Measurements from ENCODE around the gene TSPAN15.
A peak's percentile ranks its signal among the peaks of the same experiment; 100 is the strongest.

TSPAN15 gene

DNA sequence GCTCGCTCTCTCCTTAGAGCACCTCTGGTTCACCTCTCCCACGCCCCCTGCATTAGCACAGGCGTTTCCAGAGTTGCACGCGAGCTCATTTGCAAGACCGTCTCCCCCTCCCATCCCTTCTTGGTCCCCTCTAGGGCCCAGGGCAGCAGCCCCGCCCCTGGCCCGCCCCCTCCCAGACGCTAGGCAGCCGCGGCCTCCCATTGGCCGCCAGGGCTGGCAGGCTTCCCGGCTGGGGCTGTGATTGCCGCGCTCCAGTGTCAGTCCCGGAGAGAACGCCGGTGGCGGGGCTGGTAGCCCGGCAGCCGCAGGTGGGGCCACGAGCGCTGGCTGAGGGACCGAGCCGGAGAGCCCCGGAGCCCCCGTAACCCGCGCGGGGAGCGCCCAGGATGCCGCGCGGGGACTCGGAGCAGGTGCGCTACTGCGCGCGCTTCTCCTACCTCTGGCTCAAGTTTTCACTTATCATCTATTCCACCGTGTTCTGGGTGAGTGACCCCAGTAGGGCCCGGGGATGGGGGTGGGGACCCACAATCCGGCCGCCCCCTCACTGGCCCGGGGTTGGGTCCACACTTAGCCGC is at the start of gene TSPAN15:
TSS of gene TSPAN15 (plus strand) at position 257 of the 575 bp plus-strand sequence. CDS start at position 387, 130 bp downstream.
- DNase-seq (ENCODE audit: insufficient read length, low spot score) = peak; percentile 88
- peak; percentile 28 for FAIRE-seq

DNA sequence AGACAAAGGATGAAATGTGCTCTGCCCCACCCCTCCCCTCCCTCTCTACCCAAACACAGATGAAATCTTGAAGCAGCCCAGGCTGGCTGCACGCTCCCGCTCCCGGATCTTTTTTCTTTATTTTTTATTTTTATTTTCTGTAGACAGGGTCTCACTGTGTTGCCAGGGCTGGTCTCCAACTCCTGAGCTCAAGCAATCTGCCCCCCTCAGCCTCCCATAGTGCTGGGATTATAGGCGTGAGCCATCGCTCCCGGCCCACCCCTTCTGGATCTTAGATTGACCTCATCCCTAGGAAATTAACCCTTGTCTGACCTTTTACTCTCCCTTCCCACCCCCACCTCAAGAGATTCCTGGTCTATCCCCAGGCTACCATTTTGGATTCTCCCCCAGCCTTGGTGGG is 48.9 kb upstream of the TSPAN15 start:
- no peak for FAIRE-seq
- DNase-seq (ENCODE audit: insufficient read length, low spot score) = no peak

DNA sequence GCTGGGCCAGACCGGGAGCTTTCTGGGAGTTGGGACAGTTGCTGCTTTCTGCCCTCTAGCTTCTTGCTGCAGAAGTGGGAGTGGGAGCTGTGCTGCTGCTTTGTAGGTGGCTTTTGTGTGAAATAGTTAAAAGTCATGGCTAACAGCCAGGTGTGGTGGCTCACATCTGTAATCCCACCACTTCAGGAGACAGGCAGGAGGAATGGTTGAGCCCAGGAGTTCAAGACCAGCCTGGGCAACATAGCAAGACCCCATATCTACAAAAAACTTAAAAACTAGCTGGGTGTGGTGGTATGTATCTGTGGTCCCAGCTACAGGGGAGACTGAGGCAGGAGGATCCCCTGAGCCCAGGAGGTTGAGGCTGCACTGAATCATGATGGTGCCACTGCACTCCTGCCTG is 48.2 kb upstream of the TSPAN15 start:
- DNase-seq (ENCODE audit: insufficient read length, low spot score) = no peak
- FAIRE-seq = no peak

DNA sequence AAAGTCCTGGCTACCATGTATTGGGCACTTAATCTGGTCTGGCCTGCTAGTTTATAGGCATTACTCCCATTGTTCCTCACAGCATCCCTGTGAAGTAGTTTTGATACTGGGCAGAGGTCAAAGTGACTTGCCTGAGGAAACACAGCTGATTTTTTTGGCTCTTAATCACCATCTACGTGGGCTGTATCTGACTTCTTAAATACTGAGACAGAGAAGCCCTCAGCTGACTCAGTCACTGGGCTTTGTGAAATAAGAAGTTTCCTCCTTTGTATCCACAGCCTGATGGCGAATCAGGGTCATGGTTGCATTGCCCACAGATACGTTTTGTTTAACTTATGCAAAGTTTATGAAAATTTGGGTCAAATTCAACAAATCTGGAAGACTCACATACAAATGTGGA is 47.7 kb upstream of the TSPAN15 start:
- DNase-seq (ENCODE audit: insufficient read length, low spot score) = no peak
- no peak for FAIRE-seq

DNA sequence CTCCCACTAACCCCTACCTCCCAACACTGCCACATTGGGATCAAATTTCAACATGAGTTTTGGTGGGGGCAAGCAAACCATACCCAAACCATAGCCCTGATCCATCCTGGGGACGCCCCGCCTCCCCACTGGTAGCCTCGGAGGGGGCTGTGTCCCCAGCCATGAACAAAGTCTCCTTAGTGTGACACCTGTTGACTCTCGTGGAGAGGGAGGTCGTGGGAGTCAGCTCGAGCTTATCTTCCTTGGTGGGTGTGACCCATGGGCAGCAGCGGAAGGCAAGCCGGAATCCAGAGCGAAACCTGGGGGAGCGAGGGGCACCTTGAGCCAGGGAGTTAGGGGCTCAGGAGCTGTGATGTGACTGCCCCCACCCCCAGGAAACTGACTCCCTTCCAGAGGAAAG is 46.5 kb upstream of the TSPAN15 start:
- FAIRE-seq = no peak
- DNase-seq (ENCODE audit: insufficient read length, low spot score) = no peak

DNA sequence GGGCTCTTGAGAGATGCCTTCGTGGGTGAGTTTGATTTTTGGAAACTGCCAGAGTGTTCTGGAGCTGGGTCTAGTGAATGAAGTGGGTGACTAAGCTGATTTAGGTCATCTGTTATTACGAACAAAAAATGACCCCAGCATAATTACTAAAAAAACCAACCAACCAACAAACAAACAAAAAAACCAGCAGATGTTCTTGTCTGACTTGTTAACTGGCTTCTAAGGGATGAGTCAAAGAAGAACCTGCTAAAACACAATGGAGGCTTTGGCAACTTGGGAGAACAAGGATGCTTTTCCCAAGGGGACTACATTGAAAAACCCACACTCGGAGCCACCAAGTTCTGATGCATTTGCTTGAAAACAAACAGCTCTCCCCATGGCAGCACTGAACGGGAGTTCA is 46.0 kb upstream of the TSPAN15 start:
- DNase-seq (ENCODE audit: insufficient read length, low spot score) (no peak), FAIRE-seq (no peak)

DNA sequence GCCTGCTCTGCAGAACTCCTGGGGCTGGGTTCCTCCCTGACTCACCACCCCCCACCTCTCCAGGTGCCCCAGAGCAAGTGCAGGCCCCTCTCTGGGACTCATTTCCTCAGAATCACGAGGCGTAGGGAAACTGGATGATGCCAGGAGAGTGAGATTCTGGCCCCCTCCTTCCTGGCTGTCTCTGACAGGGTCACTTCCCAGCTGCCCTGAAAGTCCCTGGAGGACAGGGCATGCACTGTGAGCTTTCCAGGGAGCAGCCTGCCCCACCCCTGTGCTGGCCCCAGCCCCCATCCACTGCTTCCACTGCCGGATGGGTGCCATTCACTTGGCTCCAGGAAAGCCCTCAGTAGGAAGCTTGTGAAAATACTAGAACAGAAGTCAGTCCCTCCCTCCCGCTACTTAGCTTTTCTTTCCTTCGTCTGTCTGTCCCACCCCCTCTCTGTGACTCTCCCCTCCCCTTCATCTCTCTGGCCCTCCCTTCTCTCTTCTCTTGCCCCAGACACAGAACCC is 44.9 kb upstream of the TSPAN15 start:
- FAIRE-seq (no peak), DNase-seq (ENCODE audit: insufficient read length, low spot score) (no peak)

DNA sequence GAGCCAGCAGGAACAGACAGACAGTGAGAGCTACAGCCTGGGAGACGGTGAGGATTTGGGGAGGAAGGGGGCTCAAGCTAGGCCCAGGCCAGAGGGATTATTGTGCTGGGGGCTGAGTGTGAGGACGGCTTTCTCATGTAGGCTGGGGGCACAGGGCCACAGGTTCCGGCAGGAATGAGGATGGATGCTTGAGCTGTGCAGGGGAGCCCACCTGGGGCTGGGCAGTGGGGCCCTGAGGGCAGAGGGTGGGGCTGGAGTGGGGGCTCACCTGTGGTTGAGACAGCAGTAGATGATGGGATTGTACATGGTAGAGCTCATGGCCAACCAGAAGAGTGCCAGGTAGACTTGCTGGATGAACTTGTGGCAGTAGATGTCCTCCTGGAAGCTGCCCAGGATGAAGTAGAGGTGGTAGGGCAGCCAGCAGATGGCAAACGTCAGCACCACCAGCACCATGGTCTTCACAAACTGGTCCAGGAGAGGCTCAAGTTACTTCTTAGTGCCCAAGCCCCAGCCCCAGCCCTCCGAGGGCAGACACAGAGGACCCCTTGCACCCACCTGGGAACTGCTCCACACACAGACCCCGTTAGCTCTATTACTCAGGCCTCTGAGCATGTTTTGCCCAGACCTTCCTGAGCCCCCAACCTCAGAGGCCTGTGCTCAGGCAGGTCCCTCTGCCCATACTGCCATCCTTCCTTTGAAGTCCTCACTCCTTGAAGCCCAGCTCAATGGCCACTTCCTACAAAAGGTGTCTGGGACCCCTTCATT is 44.3 kb upstream of the TSPAN15 start:
- FAIRE-seq (no peak), DNase-seq (ENCODE audit: insufficient read length, low spot score) (no peak)

DNA sequence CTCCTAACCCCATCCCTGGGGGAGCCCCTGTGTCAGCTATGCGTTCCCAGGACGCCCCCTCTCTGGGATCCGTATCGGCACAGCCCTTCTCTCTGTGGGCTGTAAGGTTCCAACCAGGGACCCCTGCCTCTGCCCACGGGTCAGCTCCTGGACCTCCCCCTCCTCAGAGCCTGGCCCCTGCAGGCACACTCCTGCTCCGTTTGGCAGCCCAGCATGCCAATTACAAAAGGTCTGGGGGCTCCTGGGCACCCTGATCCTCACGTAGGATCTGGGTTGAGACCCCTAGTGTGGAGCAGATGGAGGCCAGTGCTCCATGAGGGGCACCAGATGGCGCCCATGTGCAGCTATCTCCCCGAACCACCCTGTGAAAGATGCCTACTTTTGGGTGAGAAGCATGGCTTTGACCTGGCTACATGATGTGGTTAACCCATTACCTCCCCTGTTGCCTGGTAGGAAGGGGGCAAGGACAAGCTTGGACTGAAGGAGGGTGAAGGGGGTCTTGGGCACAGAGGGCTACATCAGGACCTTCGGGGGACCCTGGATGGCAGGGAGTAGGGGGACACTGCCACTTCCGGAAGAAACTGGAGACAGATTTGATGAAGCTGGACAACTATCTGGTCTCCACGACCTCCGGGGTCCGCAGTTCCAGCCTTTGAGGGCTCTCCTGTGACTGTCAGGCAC is 43.5 kb upstream of the TSPAN15 start:
- peak; percentile 65 for FAIRE-seq

DNA sequence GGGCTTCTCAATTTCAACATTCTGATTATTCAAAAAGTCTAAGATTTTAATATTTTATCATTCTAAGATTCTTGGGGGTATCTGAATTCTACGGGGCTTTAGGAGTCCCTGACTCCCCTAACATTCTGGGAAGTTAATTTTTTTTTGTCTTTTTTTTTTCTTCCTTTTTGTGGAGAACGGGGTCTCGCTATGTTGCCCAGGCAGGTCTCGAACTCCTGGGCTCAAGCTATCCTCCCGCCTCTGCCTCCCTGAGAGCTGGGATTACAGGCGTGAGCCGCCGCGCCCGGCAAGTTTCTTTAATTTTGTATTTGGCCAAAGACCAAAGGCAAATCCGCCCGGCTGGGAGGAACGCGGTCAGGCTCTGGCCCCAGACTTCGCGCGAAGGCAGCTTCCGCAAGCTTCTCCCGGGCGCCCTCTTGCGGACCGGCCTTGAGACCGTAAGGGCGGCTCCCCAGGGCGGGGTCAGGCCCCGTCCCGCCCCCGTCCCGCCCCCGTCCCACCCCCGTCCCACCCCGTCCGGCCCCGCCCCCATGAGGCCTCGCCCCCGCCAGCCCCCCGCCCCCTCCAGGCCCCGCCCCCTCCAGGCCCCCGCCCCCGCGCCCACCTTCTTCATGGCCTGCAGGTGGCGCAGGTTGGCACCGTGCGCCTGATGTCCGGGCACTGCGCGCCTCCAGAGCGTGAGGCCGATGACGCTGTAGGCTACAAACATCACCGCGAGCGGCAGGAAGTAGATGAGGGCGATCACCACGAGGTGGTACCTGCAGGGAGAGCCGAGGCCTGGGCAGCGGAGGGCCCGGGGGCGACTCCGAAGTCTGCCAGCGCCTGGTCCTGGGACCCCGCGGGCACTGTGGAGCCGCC is 42.7 kb upstream of the TSPAN15 start:
- DNase-seq (ENCODE audit: insufficient read length, low spot score) (peak; percentile 95), FAIRE-seq (peak; percentile 89)

More for the DNA sequence above, 43.5 kb upstream of the TSPAN15 start:
- DNase-seq (ENCODE audit: insufficient read length, low spot score) = peak; percentile 48

DNA sequence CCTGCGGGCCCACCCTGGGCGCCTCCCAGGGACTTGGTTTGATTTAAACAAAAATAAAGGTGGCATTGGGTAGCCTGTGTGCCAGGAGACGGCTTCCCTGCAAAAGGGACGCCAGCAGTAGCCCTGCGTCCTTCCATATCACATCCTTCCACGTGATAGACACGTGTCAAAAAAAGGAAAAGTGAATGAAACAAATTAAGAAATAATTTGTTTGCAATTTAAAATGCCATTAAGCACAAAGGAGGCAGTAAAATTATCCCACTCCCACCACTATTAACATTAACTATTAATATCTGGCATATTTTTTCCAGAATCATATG is 42.1 kb upstream of the TSPAN15 start:
- DNase-seq (ENCODE audit: insufficient read length, low spot score) (no peak), FAIRE-seq (no peak)

DNA sequence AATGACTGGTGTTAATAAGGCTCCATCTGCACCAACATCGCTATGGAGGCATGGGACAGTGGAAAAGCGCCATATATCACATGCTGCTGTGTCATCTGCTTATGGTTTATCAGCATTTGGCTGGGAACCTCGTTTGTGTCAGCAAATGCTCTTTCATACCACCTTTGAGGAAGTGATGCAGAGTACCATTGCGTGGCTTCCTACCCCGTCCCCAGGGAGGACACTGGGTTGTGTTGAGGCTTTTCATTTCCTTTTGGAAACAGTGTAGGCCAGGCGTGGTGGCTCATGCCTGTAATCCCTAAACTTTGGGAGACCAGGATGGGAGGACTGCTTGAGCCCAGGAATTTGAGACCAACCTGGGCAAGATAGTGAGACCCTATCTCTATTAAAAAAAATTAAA is 41.3 kb upstream of the TSPAN15 start:
- no peak for FAIRE-seq
- no peak for DNase-seq (ENCODE audit: insufficient read length, low spot score)

DNA sequence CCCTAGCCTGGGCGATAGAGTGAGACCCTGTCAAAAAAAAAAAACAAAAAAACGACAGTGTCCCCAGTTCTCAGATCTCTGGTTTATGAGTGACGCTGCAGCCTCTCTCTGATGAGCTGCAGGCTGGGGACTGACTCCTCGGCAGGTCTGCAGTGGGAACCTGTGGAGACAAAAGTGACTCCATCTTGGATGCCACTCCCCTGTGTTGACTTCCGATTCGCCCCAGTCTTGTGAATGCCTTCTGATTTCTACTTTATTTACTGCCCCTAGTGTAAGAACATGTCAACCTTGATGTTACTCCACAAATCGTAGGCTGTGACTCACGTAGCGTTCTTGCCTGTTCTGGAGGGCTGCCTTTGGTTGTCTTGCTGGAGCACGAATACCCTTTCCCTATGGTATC is 40.8 kb upstream of the TSPAN15 start:
- DNase-seq (ENCODE audit: insufficient read length, low spot score) (no peak), FAIRE-seq (no peak)

DNA sequence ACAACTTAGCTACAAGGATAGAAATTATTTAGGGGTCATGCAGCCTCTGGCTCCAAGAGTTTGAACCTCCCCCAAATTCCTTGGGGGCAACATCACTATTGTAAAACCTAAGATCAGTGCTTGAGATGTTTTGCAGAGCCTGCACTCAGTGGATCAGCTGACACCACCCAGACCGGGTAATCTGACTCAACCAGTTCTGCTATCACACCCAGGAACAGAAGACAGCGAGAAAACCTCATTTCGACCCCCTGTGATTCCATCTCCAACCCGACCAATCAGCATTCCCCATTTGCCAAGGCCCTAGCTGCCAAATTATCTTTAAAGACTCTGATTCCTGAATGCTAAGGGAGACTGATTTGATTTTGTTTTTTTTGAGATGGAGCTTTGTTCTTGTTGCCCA is 39.8 kb upstream of the TSPAN15 start:
- FAIRE-seq (no peak), DNase-seq (ENCODE audit: insufficient read length, low spot score) (no peak)

DNA sequence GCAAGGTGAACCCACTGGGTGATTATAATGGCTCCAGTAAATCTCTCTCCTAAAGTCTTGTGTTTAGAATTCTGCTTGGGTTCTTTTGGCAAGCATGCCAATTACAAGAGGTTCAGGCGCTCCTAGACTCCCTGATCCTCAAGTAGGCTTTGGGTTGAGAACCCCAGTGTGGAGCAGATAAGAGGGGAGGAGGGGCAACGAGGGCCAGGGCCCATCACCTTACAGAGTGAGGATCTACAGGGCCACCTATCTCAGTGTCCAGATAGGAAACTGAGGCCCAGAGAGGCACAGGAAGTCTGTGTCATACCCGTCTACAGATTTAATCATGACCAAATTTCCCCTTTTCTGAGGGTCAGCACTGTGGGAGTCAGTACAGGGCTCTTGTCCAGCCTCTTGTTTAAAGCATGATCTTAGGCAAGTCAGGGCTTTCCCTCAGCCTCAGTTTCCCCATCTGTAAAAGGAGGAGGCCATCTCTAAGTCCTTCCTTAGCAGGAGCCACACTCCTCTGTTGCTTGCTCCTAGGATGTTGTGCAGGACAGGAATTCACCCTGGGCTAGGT is 39.0 kb upstream of the TSPAN15 start:
- DNase-seq (ENCODE audit: insufficient read length, low spot score) (no peak), FAIRE-seq (no peak)

DNA sequence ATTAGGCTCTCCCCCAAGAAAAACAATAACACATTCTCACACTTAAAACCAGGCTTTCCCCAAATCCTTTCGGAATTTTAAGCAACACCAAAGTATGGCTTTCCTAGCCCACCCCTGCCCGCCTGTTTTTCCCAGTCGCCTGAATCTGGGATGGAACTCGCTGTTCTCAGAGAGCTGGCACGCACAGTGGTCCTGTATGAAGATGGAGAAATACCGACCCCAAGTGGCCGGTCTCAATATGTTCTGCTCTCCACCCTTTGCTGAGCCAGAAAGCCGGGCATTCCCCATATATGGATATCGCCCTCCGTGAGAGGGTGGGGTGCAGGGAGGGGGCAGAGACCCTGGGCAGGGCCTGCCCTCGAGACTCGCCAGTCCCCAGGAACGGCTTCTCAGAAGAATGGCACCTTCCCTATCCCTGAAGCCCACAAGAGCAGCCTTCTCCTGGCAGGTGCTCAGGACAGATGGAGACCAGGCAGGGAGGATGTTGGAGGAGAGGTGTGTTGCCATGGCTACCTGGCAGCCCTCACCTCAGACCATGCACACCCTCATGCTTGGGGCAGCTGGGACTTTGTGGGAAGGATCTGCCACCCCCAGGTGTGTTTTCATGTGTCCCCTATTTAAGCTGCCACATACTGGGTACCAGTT is 37.9 kb upstream of the TSPAN15 start:
- peak; percentile 86 for DNase-seq (ENCODE audit: insufficient read length, low spot score)
- peak; percentile 59 for FAIRE-seq

DNA sequence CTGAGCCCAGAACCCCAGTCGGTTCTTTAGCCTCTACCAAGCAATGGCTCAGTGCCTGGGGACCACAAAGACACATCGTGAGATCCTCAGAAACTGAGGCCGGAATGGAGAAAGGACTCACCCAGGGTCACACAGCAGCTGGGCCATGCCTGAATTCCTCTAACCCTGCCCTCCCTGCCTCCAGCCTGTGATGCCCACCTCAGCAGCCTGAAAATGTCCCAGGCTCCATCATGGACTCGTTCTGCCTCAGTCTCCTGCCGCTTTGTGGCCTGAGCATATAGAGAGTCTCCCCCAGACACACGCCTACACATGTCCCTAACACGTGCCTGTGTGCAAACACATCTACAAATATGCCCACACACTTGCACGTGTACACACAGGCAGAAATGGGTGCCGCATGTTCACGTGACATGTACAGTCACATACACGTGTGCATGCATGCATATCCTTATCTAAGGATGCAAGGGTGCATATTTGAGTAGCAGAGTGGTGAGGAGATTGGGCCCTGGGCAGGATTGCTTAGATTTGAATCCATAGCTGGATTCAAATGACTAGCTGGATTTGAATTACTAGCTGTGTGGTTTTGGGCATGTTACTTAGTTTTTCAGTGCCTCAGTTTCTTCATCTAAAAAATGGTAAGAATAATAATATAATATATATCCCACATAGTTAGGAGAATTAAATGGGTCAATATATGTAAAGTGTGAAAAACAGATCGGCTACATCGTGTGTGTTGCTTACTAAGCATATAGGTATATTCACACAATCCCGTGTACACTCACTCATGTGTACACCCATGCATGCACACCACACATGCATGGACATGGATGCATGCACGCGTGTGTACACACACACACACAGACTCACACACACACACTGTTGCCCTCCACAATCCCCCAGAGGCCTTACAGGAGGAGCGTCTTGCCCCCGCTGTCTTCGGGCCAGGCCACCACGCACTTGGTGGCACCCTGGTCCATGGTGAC is 36.9 kb upstream of the TSPAN15 start:
- FAIRE-seq (peak; percentile 73), DNase-seq (ENCODE audit: insufficient read length, low spot score) (no peak)

DNA sequence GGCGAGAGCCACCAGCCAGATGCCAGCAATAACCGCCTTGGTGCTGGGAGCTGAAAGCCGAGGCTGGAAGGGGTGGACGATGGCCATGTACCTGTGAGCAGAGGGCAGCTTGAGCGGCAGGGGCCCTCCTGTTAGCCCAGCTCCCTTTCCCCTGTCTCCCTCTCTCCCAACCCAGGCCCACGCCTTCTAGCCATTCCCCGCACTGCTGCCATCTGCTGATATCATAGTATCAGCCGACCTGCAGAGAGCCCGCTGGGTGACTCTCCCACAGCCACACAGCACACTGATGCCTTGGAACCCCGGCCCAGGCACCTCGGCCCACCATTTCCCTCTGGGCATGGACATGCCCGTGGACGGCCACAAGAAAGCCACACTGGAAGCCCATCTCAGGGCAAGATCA is 36.2 kb upstream of the TSPAN15 start:
- FAIRE-seq (no peak), DNase-seq (ENCODE audit: insufficient read length, low spot score) (no peak)

DNA sequence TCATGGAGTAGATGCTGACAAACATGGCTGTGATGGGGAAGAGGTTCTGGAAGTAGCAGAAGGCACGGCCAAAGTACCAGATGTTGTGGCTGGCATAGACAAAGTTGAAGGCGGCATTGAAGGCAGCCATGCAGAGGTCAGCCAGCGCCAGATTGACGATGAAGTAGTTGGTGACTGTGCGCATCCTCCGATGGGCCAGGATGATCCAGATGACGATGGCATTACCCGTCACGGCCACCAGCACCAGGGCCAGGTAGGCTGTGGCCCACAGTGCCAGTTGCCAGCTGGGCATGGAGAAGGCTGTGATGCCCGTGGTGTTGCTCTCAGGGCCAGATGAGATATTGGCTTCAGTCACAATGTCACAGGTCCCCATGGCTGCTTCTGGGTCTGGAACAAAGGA is 35.3 kb upstream of the TSPAN15 start:
- no peak for DNase-seq (ENCODE audit: insufficient read length, low spot score)
- FAIRE-seq = no peak
